Astrocyte (in vitro differentiated cells and primary cell): ENCODE results near the gene TMEM235. TPM values are rescaled to one million over a fixed set of nuclear protein-coding genes. Genes with fewer than 3 reads are reported as not detected.

ENCODE experiments used
- DNase-seq: peaks from one replicate; pipeline ENCODE4 v3.0.0-alpha.2; 2010; ENCODE audit warnings: low read depth
- FAIRE-seq: peaks from 2 replicates; lab custom pipeline; 2011; peaks lifted over from hg19 to GRCh38; lab: Jason Lieb, UNC
- H2AFZ ChIP-seq: 2 replicates; pipeline ENCODE4 v1.6.0; 2012; ENCODE audit warnings: low read depth, low read length, inconsistent platforms
- H3K27ac ChIP-seq: 2 replicates; pipeline ENCODE4 v1.5.1; 2011; ENCODE audit warnings: low read depth, low read length, inconsistent platforms
- H3K27me3 ChIP-seq: 2 replicates; pipeline ENCODE4 v1.6.0; 2011; ENCODE audit warnings: low read length, inconsistent platforms; ENCODE audit not compliant: insufficient read depth
- H3K36me3 ChIP-seq: 2 replicates; pipeline ENCODE4 v1.5.1; 2011; ENCODE audit warnings: low read length, inconsistent platforms; ENCODE audit not compliant: insufficient read depth
- H3K4me1 ChIP-seq: 2 replicates; pipeline ENCODE4 v1.5.1; 2011; ENCODE audit warnings: low read length, inconsistent platforms; ENCODE audit not compliant: insufficient read depth
- H3K4me2 ChIP-seq: 2 replicates; pipeline ENCODE4 v1.6.0; 2012; ENCODE audit warnings: low read length, inconsistent platforms
- H3K4me3 ChIP-seq: 2 replicates; pipeline ENCODE4 v1.5.1; 2011; ENCODE audit warnings: low read depth, mild to moderate bottlenecking, low read length, inconsistent platforms; ENCODE audit not compliant: insufficient read depth
- H3K79me2 ChIP-seq: 2 replicates; pipeline ENCODE4 v1.6.0; 2012; ENCODE audit warnings: mild to moderate bottlenecking, low read length, inconsistent platforms; ENCODE audit not compliant: insufficient read depth
- H3K9ac ChIP-seq: 2 replicates; pipeline ENCODE4 v1.6.0; 2012; ENCODE audit warnings: mild to moderate bottlenecking, low read length, inconsistent platforms
- H3K9me3 ChIP-seq: 2 replicates; pipeline ENCODE4 v1.5.1; 2012; ENCODE audit warnings: low read depth, mild to moderate bottlenecking, low read length, inconsistent platforms; ENCODE audit not compliant: insufficient read depth
- H4K20me1 ChIP-seq: 2 replicates; pipeline ENCODE4 v1.6.0; 2012; ENCODE audit warnings: low read length, inconsistent platforms; ENCODE audit not compliant: insufficient read depth
- H3K27ac Mint-ChIP-seq: one replicate; pipeline ENCODE4 v1.8.0; 2021; ENCODE audit warnings: mild to moderate bottlenecking, mixed read lengths; ENCODE audit not compliant: unreplicated experiment
- H3K27me3 Mint-ChIP-seq: one replicate; pipeline ENCODE4 v1.8.0; 2021; ENCODE audit warnings: low read depth, mixed read lengths; ENCODE audit not compliant: unreplicated experiment
- H3K36me3 Mint-ChIP-seq: one replicate; pipeline ENCODE4 v1.8.0; 2021; ENCODE audit warnings: low read depth, mixed read lengths; ENCODE audit not compliant: unreplicated experiment
- H3K4me1 Mint-ChIP-seq: one replicate; pipeline ENCODE4 v1.8.0; 2021; ENCODE audit warnings: low read depth, mixed read lengths; ENCODE audit not compliant: unreplicated experiment
- H3K4me3 Mint-ChIP-seq: one replicate; pipeline ENCODE4 v1.8.0; 2021; ENCODE audit warnings: mild to moderate bottlenecking, moderate library complexity, mixed read lengths; ENCODE audit not compliant: unreplicated experiment
- H3K9me3 Mint-ChIP-seq: one replicate; pipeline ENCODE4 v1.8.0; 2021; ENCODE audit warnings: mild to moderate bottlenecking, mixed read lengths; ENCODE audit not compliant: unreplicated experiment
- EZH2 ChIP-seq: IDR thresholded peaks from 2 replicates; pipeline ENCODE4 v1.6.1; 2012; ENCODE audit warnings: mild to moderate bottlenecking, low read length, inconsistent platforms; ENCODE audit not compliant: insufficient read depth
- total RNA-seq: library from RNA; stranded (reverse); gene quantifications from 2 replicates; pipeline ENCODE4 v1.2.1, GENCODE V29; 2021
- TF ChIP-seq, protein P1 (sequence below): IDR thresholded peaks from 2 replicates; pipeline ENCODE4 v1.5.1; 2011; ENCODE audit warnings: low read depth, mild to moderate bottlenecking, inconsistent platforms, low read length, moderate library complexity; ENCODE audit not compliant: insufficient read depth

TMEM235 gene
- total RNA-seq, 1 donor from 2014 or later = not detected

DNA sequence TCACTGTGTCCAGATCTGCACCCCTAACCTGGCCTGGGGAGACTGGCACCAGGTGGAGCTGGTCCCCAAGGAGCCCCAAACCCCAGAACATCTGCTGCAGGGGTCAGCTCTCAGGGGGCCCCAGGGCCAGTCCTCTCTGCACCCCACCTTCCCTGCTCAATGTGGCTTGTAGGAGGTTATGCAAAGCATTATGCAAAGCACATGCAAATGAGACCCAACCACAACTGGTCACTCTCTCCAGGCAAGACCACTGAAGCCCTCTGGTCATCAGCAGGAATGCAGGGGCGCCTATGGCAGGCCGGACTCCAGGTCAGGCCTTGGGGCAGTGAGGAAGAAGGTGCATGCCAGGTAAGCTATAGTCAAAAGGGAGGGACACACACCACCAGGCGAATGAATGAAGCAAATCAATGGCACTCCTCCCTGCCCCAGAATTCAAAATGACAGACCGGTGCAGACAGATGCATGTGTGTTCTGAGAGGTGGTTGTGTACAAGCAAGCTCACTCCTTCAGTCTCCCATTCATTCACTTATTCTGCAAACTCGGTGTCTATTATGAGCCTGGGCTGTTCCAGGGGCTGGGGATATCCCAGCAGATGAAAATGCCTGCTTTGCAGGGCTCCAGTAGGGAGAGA, 48.0 kb downstream of the TMEM235 start:
- Histone ChIP-seq H3K27ac (no peak overlapping the region), H3K9ac (no peak overlapping the region), H3K4me1 (no peaks in the 10 kb centered on the region), H3K36me3 (no peaks in the 10 kb centered on the region), H3K79me2 (no peaks in the 10 kb centered on the region), H3K4me2 (no peak overlapping the region), H3K9me3 (no peaks in the 10 kb centered on the region), H2AFZ (no peak overlapping the region), H4K20me1 (no peaks in the 10 kb centered on the region), H3K27me3 (no peaks in the 10 kb centered on the region), H3K4me3 (no peak overlapping the region)
- H3K4me1 Mint-ChIP-seq = no peaks in the 10 kb centered on the region
- TF ChIP-seq, protein P1, sequence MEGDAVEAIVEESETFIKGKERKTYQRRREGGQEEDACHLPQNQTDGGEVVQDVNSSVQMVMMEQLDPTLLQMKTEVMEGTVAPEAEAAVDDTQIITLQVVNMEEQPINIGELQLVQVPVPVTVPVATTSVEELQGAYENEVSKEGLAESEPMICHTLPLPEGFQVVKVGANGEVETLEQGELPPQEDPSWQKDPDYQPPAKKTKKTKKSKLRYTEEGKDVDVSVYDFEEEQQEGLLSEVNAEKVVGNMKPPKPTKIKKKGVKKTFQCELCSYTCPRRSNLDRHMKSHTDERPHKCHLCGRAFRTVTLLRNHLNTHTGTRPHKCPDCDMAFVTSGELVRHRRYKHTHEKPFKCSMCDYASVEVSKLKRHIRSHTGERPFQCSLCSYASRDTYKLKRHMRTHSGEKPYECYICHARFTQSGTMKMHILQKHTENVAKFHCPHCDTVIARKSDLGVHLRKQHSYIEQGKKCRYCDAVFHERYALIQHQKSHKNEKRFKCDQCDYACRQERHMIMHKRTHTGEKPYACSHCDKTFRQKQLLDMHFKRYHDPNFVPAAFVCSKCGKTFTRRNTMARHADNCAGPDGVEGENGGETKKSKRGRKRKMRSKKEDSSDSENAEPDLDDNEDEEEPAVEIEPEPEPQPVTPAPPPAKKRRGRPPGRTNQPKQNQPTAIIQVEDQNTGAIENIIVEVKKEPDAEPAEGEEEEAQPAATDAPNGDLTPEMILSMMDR = no peak
- TF ChIP-seq EZH2 = no peak
- no peaks in the 10 kb centered on the region for H3K9me3 Mint-ChIP-seq
- H3K4me3 Mint-ChIP-seq = no peak overlapping the region
- no peak overlapping the region for H3K27ac Mint-ChIP-seq
- H3K36me3 Mint-ChIP-seq = no peaks in the 10 kb centered on the region
- FAIRE-seq (no peak), DNase-seq (no peak)
- H3K27me3 Mint-ChIP-seq = peaks cover 18% of the 10 kb centered on the region

DNA sequence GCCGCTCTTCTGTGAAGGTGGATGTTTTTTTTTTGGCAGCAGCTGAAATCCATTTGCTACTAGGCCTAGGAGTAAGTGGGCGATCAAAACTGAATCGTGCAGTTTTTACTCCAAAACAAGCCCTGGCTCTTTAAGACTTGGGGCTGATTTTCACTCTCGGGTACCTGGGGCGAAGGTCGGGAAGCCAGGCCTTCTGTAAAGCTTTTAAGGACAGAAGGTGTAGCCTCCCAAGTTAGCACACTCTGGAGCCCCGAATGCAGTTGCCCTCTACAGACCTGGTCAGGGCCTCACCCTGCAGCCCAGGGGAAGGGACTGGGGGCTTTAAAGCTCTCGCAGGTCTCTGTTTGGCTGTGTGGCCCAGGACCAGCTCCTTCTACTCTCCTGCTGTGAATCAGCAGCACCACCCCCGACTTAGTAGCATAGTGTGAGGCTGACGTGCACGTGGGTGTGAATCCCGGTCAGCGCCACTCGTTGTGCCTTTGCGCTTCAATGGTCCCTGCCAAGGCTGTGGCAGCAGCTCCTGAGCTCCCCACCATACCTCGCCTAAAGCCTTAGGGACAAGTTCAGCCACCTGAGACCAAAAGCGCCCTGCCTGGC, 49.9 kb downstream of the TMEM235 start:
- no peak for DNase-seq
- no peaks in the 10 kb centered on the region for H3K36me3 Mint-ChIP-seq
- H3K4me2 ChIP-seq = no peak overlapping the region
- H3K4me1 Mint-ChIP-seq = no peaks in the 10 kb centered on the region
- H2AFZ ChIP-seq = no peak overlapping the region
- FAIRE-seq = no peak
- no peaks in the 10 kb centered on the region for H3K9me3 ChIP-seq
- no peak overlapping the region for H3K4me3 Mint-ChIP-seq
- TF ChIP-seq, protein P1 = no peak
- no peak for TF ChIP-seq EZH2
- no peaks in the 10 kb centered on the region for H3K9me3 Mint-ChIP-seq
- peaks cover 19% of the 10 kb centered on the region for H3K27me3 Mint-ChIP-seq
- H3K27ac ChIP-seq = no peak overlapping the region
- H3K36me3 ChIP-seq = no peaks in the 10 kb centered on the region
- H3K9ac ChIP-seq = no peak overlapping the region
- H3K79me2 ChIP-seq = no peaks in the 10 kb centered on the region
- no peaks in the 10 kb centered on the region for H4K20me1 ChIP-seq
- no peak overlapping the region for H3K4me3 ChIP-seq
- no peaks in the 10 kb centered on the region for H3K27me3 ChIP-seq
- no peak overlapping the region for H3K27ac Mint-ChIP-seq
- H3K4me1 ChIP-seq = no peaks in the 10 kb centered on the region

DNA sequence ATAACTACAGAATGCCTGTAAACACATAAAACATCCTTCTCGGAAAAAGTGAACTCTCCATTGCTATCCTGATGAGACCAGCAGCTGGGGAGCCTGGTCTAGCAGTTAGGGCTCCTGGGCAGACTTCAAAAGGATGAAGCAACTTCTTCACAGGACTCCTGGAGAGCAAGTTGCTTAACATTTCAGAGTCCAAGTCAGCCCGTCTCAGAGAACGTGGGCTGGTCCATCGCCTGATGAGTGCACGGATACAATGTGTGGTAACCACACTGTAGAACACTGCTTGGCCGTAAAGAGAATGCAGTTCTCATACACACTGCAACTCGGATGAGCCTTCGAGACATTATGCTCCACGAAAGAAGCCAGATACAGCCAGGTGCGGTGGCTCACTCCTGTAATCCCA, 52.7 kb downstream of the TMEM235 start:
- Histone ChIP-seq H2AFZ (no peak overlapping the region), H3K36me3 (no peaks in the 10 kb centered on the region), H3K4me1 (no peaks in the 10 kb centered on the region), H3K79me2 (no peaks in the 10 kb centered on the region), H3K27me3 (no peaks in the 10 kb centered on the region), H3K9ac (no peak overlapping the region), H4K20me1 (no peaks in the 10 kb centered on the region), H3K27ac (no peak overlapping the region), H3K4me2 (no peak overlapping the region), H3K9me3 (no peaks in the 10 kb centered on the region), H3K4me3 (no peak overlapping the region)
- no peaks in the 10 kb centered on the region for H3K9me3 Mint-ChIP-seq
- no peaks in the 10 kb centered on the region for H3K4me1 Mint-ChIP-seq
- no peak overlapping the region for H3K27ac Mint-ChIP-seq
- H3K27me3 Mint-ChIP-seq = peaks cover 16% of the 10 kb centered on the region
- TF ChIP-seq, protein P1 = no peak
- no peak for TF ChIP-seq EZH2
- FAIRE-seq = no peak
- DNase-seq = no peak
- H3K36me3 Mint-ChIP-seq = no peaks in the 10 kb centered on the region
- H3K4me3 Mint-ChIP-seq = no peak overlapping the region
